Esophagus squamous epithelium (tissue), 5 donors: ENCODE data around the gene ZNF107. TPM values are rescaled to one million over a fixed set of nuclear protein-coding genes. Genes with fewer than 3 reads are reported as not detected.

Source experiments
- DNase-seq: peaks from one replicate; lab custom pipeline; 2025; lab: John Stamatoyannopoulos, UW
- H3K27ac ChIP-seq, 4 donors: fragments of 200-600 bp; sonication (generic); one replicate each; pipeline ENCODE4 v1.5.1; 2016 to 2019; ENCODE audit warnings: mild to moderate bottlenecking in 1 of 4
- H3K27me3 ChIP-seq, 4 donors: fragments of 200-600 bp; sonication (generic); 1 replicate in 3 of 4; 2 replicates in 1 of 4; pipeline versions ENCODE4 v1.5.1 to v1.6.0; 2017 to 2021; ENCODE audit warnings: antibody characterized with exemption in 1 of 4
- H3K36me3 ChIP-seq, 3 donors: fragments of 200-600 bp; sonication (generic); one replicate each; pipeline ENCODE4 v1.5.1; 2016 to 2019
- H3K4me1 ChIP-seq, 3 donors: fragments of 200-600 bp; sonication (generic); one replicate each; pipeline ENCODE4 v1.5.1; 2017 to 2019
- H3K4me3 ChIP-seq, 4 donors: fragments of 200-600 bp; sonication (generic); 1 replicate in 3 of 4; 2 replicates in 1 of 4; pipeline ENCODE4 v1.5.1; 2016 to 2019; ENCODE audit warnings: mild to moderate bottlenecking in 2 of 4, moderate library complexity in 1 of 4
- H3K9me3 ChIP-seq, 3 donors: fragments of 200-600 bp; sonication (generic); one replicate each; pipeline ENCODE4 v1.5.1; 2016 to 2019
- POLR2A ChIP-seq, 4 donors: fragments of 450-650 bp; IDR thresholded peaks; one replicate each; pipeline ENCODE4 v1.6.1; 2017; ENCODE audit warnings: antibody characterized with exemption in 4 of 4, mild to moderate bottlenecking in 4 of 4, moderate library complexity in 3 of 4
- WGBS, 2 donors: methylation state at CpG; one replicate each; pipeline ENCODE4 v1.1.5; 2018; 5-methylcytosine and 5-hydroxymethylcytosine counted together
- intact Hi-C: fragments of 100-400 bp; cut with DNase I; formaldehyde crosslinking; loops from one replicate; pipeline ENCODE4 v1.15.0; 2022
- small RNA-seq, 4 donors: library from RNA; depleted of rRNA; stranded (forward); fragments of <200 nt; gene quantifications; one replicate each; pipeline ENCODE3, GENCODE V24; 2016
- total RNA-seq, 4 donors: library from RNA; depleted of rRNA; stranded (reverse); fragments of >200 nt; gene quantifications; one replicate each; pipeline ENCODE4 v1.1.0, GENCODE V29; 2016
- TF ChIP-seq, protein P1 (sequence below), 6 experiments: fragments of 450-650 bp in 4 of 6; fragments of 200-600 bp in 2 of 6; sonication (generic) in 2 of 6; IDR thresholded peaks; one replicate each; pipeline ENCODE4 v1.5.1; 2016 to 2019; ENCODE audit warnings: antibody characterized with exemption in 6 of 6, mild to moderate bottlenecking in 4 of 6, moderate library complexity in 4 of 6
- donor health status: DM: yes; HTN: yes; CAD: no.

Gene ZNF107
- total RNA-seq, 4 donors from 2014 or later = 3.3 to 6.5 (median 4.6) TPM

DNA sequence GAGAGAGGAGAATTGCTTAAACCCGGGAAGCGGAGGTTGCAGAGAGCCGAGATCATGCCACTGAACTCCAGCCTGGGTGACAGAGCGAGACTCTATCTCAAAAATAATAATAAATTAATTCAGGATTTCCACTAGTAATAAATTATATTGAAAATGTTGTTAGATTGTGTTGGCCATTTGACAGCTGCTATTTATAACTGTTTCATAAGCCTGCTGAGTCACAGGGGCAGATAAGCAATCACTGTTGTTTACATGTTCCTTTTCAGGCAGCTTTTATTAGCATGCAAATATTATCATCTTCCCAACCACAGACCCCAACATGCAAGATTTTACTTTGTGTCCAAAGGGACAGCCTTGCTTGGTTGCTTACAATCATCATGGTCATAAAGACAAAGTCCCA, 78.7 kb downstream of the ZNF107 start:
- intact Hi-C loops = no loop called here
- H3K4me1 ChIP-seq = no peaks in the 10 kb centered on the region
- TF ChIP-seq, protein P1, sequence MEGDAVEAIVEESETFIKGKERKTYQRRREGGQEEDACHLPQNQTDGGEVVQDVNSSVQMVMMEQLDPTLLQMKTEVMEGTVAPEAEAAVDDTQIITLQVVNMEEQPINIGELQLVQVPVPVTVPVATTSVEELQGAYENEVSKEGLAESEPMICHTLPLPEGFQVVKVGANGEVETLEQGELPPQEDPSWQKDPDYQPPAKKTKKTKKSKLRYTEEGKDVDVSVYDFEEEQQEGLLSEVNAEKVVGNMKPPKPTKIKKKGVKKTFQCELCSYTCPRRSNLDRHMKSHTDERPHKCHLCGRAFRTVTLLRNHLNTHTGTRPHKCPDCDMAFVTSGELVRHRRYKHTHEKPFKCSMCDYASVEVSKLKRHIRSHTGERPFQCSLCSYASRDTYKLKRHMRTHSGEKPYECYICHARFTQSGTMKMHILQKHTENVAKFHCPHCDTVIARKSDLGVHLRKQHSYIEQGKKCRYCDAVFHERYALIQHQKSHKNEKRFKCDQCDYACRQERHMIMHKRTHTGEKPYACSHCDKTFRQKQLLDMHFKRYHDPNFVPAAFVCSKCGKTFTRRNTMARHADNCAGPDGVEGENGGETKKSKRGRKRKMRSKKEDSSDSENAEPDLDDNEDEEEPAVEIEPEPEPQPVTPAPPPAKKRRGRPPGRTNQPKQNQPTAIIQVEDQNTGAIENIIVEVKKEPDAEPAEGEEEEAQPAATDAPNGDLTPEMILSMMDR (IDR thresholded peaks at IDR 0.05) = no peak
- no peak for TF ChIP-seq POLR2A (IDR thresholded peaks at IDR 0.05)
- DNase-seq = no peak
- no peaks in the 10 kb centered on the region for H3K27me3 ChIP-seq
- no peak overlapping the region for H3K27ac ChIP-seq
- no peaks in the 10 kb centered on the region for H3K36me3 ChIP-seq
- H3K4me3 ChIP-seq = no peak overlapping the region
- H3K9me3 ChIP-seq = no peaks in the 10 kb centered on the region
- 72 to 84% methylated on average over 4 of the region's 4 CpGs for WGBS, 2 donors

DNA sequence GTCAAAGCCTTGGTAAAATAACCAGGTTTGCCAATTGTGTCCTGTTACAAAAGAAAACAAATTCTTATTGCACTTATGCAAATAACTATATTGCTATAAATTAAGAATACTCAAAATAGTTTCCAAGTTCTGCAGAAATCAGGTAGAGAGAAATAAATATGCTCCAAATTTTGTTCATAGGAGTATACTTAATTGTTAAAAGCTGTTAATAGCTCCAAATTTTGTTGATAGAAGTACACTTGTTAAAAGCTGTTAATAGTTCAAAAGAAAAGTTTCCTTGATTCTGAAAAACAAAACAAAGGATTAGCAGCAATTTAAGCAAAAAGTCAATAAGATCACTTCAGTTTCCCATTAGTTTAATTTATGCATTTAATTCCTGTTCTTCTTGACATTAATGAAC, 81.9 kb downstream of the ZNF107 start:
- Histone ChIP-seq H3K27ac (no peak overlapping the region), H3K27me3 (no peaks in the 10 kb centered on the region), H3K36me3 (no peaks in the 10 kb centered on the region), H3K4me1 (peaks cover 0 to 6% (median 5%) of the 10 kb centered on the region in 3 donors), H3K9me3 (no peaks in the 10 kb centered on the region), H3K4me3 (no peak overlapping the region)
- no peak for DNase-seq
- TF ChIP-seq, protein P1 (IDR thresholded peaks at IDR 0.05) = no peak
- no peak for TF ChIP-seq POLR2A (IDR thresholded peaks at IDR 0.05)
- intact Hi-C loops = no loop called here

DNA sequence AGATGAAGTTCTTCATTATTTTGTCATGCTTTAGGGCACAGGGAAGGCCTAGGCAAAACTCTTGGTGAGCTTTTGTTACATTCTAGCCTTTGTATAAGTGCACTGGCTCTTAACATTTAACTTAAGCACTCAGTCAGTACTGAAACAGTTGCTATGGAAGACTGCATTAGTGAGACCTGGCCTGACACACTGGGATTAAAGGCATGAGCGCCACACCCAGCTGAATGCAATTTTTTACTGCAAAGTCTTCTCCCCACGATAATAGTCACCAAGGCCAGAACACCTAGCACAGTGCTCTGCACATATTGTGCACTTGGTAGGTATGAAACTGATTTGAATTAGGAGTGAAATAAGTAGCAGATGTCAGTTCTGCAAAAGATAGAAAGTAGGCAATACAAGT, 87.1 kb downstream of the ZNF107 start:
- peaks cover 1 to 14% (median 7%) of the 10 kb centered on the region in 3 donors for H3K4me1 ChIP-seq
- WGBS, 2 donors = 17 to 50% methylated on average over 1 to 2 of the region's 2 CpGs
- intact Hi-C loops = no loop called here
- DNase-seq = no peak
- no peaks in the 10 kb centered on the region for H3K36me3 ChIP-seq
- TF ChIP-seq, protein P1 (IDR thresholded peaks at IDR 0.05) = no peak
- no peak for TF ChIP-seq POLR2A (IDR thresholded peaks at IDR 0.05)
- H3K27me3 ChIP-seq = no peaks in the 10 kb centered on the region
- H3K27ac ChIP-seq = no peak overlapping the region
- no peaks in the 10 kb centered on the region for H3K9me3 ChIP-seq
- H3K4me3 ChIP-seq = no peak overlapping the region

DNA sequence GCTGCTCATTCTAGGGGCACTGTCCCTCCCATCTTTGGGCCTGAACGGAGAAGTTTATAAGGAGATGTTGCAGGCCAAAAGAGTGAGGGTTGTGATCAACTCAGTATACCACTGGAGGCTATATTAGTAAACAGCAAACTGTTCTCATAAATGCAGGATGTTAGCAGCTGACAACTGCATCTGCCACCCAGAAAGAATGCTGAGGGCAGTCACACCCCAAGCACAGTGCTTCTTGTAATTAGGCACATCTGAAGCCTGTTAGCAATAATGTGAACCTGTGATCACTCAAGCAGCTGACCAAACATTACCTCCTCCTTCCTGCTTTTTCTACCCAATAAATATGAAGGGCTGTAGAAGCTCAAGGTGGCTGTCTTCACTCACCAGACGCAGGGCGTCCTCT, 89.9 kb downstream of the ZNF107 start:
- no peaks in the 10 kb centered on the region for H3K9me3 ChIP-seq
- intact Hi-C loops = no loop called here

DNA sequence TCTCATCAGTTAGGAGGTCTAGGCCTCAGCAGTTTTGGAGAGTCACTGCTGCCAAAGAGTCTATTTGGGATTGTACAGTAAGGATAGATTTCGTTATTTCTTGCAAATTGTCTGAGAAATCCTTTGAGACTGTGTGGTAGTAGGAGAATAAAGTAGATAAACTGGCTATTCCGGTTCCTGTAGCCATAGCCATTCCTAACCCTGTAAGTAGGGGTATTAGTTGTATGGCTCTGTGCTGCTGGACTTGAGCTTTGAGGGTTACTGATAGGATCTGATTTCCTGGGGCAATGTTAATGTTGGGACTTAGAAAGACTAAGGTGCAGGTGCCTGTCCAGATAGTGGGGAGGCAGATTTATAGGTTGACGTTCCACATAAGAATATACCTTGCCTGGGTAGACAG, 92.2 kb downstream of the ZNF107 start:
- Histone ChIP-seq H3K9me3 (no peaks in the 10 kb centered on the region), H3K27me3 (no peaks in the 10 kb centered on the region), H3K27ac (no peak overlapping the region), H3K36me3 (no peaks in the 10 kb centered on the region), H3K4me1 (peaks cover 0 to 12% (median 2%) of the 10 kb centered on the region in 3 donors), H3K4me3 (no peak overlapping the region)
- 33 to 48% methylated on average over 3 of the region's 3 CpGs for WGBS, 2 donors
- intact Hi-C loops = no loop called here
- DNase-seq = no peak
- no peak for TF ChIP-seq POLR2A (IDR thresholded peaks at IDR 0.05)
- TF ChIP-seq, protein P1 (IDR thresholded peaks at IDR 0.05) = no peak

More for the DNA sequence above, 89.9 kb downstream of the ZNF107 start:
- no peak overlapping the region for H3K4me3 ChIP-seq
- no peak for DNase-seq
- H3K4me1 ChIP-seq = peaks cover 2 to 20% (median 7%) of the 10 kb centered on the region in 3 donors
- no peaks in the 10 kb centered on the region for H3K27me3 ChIP-seq
- WGBS, 2 donors = 66 to 97% methylated on average over 3 of the region's 3 CpGs
- H3K36me3 ChIP-seq = no peaks in the 10 kb centered on the region
- H3K27ac ChIP-seq = no peak overlapping the region
- TF ChIP-seq POLR2A (IDR thresholded peaks at IDR 0.05) = no peak
- TF ChIP-seq, protein P1 (IDR thresholded peaks at IDR 0.05) = no peak

Small RNA genes within 50 kb of the gene (small RNA-seq; reads per million reads assigned to genes)
- 0 reads per million in 4 donors for gene MIR6839

Other genes starting within 250 kb of the ZNF107 start
- gene ZNF680, start 103.1 kb upstream of the ZNF107 start, total RNA-seq = 10 to 100 TPM in 1 of 4 donors, 1 to 10 TPM in 3; 5.5 to 10.3 (median 7.4) TPM
- gene ZNF138, start 128.3 kb downstream of the ZNF107 start, total RNA-seq = 10 to 100 TPM in 3 of 4 donors, 1 to 10 TPM in 1; 7.2 to 14.0 (median 12.1) TPM
- gene ZNF273, start 237.1 kb downstream of the ZNF107 start, total RNA-seq = 10 to 100 TPM in 3 of 4 donors, 1 to 10 TPM in 1; 8.0 to 43.3 (median 14.0) TPM